HG03342 (cell line): Measurements from ENCODE around the gene CRIP2.
A peak's percentile ranks its signal among the peaks of the same experiment; 100 is the strongest.

Experiments
- ATAC-seq: cut with Tn5 transposase; IDR thresholded peaks from one replicate; pipeline ENCODE4 v1.9.1; 2021; ENCODE audit warnings: mild to moderate bottlenecking, moderate library complexity; ENCODE audit not compliant: unreplicated experiment

Gene CRIP2

GRCh38 chr14:105475269-105476096 is 862 bp downstream of the CRIP2 start:
- ATAC-seq: no peak

GRCh38 chr14:105476097-105476830 is 1.6 kb downstream of the CRIP2 start:
- no peak for ATAC-seq

DNA sequence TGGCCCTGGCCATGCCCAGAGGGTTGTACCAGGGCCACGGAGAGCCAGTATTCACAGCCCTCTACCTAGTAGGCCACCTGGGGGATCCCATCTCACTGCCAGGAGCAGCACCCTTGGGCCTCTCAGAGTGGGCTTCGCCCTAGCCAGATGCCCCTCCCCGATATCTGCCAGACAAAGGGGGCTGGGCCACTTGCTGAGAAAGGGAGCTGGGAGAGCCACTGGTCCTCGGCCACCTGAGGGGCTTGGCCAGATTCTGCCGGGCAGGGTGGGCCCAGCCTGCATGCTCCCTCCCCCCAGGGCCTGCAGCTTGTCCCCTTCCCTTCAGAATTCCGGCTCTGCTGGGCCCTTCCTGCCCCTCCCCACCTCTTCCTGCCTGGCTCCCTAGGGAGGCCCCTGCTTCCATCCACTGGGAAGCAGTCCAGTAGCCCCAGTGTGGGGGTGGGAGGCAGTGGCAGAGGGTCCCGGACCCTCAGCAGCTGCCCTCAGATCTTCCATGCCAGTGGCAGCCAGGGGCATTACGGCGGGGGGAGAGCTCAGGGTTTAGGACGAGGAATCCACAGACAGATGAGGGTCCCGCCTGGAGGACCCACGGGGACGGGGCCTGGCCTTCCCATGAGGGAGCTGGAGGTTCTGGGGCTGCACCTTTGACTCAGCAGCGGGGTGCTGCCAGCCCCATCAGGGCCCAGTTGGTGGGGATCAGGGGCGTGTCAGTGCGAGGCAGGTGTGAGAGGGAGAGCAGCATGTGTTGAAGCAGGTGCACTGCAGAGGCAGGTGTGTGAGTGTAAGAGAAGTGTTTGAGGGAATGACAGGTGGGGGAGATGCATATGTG is 2.4 kb downstream of the CRIP2 start:
- no peak for ATAC-seq

- no peak for ATAC-seq
Observed at GRCh38 chr14:105477660-105478397, 3.2 kb downstream of the CRIP2 start.

GRCh38 chr14:105478398-105479251 is 4.0 kb downstream of the CRIP2 start:
- no peak for ATAC-seq

DNA sequence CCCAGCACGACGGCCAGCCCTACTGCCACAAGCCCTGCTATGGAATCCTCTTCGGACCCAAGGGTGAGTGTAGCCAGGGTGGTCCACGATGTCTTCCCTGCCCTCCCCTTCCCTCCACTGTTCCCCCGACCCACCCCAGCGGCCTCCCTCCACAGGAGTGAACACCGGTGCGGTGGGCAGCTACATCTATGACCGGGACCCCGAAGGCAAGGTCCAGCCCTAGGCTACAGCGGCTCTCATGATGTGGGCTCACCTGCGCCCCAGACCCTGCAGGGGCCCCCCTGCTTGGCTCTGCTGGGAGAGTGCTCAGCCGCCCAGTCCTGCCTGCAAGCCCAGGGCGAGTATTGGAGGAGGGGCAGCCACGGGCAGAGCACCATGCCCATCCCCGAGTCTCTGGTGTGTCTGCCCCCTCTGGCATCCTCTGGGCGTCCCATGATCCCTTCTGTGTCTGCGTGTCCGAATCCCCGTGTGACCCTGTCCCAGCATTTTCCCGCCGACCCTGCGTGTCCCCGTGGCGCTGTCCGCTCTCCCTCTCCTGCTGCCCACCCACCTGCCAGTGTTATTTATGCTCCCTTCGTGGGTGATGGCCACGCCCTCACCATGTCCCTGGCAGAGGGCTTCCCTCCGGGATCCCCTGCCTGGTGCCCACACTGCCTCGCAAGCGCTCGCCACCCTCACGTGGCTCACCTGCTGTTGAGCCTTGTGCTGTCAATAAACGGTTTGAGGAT is 5.0 kb downstream of the CRIP2 start:
- ATAC-seq: no peak

DNA sequence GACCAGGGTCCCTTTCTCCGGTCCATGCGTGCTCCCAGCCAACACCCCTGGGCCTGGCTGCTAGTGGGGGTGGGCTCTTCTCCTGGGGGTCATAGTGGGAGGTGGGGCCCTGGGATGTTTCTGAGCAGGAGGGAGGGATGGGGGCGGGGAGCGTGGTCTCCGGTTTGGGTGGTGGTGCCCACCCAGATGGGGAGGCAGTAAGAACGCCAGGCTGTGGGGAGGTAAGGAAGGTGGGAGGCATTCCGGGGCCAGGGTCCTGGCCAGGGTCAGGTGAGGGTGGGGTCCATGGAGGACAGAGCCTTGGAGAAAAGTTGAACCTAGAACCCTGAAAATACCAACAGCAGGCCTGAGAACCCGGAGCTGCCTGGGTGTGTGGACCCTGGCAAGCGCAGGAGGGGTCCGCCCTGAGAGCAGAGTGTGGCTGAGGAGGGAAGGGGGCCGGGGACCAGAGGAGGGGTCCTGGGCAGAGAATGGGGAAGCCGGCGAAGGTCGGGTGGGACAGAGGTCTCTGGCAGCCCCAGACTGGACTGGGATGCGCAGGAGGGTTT is 5.7 kb downstream of the CRIP2 start:
- no peak for ATAC-seq

DNA sequence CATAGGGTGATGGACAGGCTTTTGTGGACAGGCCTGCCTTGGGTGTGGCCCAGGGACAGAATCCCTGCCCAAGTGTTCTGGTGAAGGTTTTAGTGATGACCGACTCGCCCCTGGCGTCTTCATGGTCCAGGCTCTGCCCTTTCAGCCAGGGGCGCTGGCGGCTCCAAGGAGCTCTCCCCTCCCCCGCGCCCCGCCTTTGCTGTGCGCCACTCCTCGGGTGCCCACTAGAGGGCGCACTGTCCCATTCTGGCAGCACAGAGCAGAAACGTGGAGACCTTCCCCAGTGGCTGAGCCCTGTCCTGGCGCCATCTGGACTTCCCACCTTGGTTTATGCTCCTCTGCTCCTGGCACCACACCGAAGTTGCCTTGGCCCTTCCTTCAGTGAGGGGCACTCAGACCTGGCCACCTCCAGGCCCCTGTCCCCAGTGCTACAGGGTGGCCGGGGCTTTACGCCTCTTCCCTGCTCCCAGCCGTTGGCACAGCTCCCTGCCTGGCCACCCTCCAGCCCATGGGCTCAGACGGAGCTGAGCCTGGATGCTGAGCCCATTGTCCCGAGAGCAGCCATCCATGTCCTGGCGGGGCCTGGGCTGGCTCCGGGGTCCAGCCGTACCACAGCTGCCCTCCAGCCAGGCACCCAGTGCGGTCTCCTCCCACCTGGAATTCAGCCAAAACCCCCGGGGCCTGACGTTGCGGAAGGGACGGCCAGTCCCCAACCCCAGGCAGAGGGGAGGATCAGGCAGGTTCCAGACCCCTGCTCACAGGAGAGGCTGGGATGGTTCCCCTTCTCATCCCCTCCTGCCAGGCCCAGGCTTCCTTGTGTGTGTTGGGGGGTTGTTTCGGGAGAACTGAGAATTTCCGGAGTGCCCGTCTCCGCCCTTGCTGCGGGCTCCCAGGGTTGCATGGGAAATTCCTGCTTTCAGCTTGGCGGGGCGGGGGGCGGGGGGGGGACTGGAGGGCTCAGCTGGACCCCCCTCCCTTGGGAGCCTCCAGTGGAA is 6.5 kb downstream of the CRIP2 start:
- peak; percentile 46 for ATAC-seq

DNA sequence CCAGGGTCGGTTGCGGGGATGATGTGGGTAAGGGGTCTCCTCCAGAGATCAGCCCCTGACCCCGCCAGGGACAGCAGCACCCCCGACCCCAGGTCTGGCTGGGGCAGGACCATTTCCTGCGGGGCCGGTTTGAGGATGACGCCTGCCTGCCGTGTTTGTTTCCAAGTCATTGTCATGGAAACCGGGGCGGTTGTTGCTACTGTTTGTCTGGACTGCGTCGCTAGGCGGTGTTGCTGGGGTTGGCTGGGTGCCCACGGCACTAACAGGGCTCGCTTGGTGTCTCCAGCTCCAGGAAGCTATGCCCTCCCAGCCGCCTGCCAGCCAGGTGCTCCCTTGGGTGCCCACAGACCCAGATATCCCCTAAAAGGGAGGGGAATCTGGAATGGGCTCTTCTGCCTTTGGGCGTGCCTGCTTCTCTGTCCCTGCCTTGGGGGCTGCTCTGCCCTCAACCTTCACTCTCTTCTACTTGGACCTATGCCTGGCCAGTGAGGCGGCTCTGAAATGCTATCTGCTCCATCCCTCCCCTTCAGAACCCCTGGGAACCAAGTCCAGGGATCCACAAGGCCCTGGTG is 7.4 kb downstream of the CRIP2 start:
- ATAC-seq: peak; percentile 56

DNA sequence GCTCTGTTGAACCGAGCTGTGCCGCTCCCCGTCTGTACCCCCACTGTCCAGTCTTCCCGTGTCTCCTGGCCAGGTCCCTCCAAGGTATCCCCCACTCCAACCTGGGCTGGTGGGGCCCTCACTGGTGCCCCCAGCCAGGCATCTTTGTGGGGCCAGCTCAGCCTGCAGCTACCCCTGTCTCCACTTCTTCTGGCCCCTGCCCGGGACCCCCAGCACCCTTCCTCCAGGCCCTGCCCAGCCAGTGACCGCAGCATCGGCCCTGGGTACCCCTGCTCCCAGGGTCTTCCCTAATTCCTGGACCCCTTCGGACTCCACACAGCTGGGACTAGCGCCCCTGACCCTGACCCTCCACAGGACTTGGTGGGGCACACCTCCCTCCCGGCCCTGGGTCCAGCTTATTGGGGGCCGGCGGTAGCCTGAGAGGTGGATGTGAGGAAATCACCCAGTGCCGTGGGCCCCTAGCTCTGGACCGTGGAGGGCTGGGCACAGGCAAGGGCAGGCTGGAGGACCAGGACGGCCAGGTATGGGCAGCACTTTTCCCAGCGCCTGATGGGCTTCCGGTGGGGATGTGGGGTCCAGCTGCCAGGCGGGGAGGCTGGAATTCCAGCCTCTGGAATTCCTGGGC is 8.0 kb downstream of the CRIP2 start:
- ATAC-seq: no peak

- no peak for ATAC-seq
Observed at GRCh38 chr14:105483300-105484068, 8.9 kb downstream of the CRIP2 start.

DNA sequence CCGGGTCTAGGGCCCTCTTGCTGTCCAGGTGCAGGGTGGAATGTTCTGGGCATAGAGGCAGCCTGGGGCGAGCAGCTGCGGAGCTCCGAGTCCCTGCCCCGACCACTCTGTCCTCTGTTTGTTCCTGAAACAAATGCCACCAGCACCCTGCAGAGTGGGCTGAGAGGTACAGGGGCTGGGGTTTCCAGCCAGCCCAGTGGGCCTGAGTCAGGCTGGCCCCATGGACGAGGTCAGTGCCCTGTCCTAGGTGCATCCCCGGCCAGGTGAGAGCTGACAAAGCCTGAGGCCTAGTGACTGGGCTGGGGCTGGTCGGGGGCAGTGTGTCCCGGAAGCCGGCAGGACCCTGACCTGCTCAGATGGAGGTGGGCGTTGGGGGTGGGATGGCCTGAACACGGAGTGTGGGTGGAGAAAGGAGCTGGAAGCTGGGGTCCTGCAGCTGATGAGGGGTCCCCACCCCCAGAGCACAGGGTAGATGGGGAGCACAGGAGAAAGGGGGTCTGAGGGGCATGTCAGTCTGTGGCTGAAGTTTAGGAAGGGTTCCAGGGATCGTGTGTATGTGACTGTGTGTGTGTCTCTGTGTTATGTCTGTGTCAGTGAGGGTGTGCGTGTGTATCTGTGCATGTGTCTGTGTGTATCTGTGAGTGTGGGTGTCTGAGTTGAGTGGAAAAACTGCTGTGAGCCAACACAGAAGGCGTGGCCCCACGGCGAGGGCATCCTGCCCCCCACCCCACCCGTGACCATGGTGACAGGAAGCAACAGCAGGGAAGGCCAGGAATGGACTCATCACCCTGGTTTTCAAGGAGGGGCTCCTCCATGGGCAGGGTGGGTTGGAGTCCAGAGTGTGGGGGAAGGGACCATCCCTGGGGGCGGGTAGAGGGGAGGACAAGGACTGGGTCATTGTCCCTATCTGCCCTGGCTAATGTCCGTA is 9.7 kb downstream of the CRIP2 start:
- ATAC-seq: no peak

GRCh38 chr14:105484997-105485393 is 10.4 kb downstream of the CRIP2 start:
- ATAC-seq: no peak

DNA sequence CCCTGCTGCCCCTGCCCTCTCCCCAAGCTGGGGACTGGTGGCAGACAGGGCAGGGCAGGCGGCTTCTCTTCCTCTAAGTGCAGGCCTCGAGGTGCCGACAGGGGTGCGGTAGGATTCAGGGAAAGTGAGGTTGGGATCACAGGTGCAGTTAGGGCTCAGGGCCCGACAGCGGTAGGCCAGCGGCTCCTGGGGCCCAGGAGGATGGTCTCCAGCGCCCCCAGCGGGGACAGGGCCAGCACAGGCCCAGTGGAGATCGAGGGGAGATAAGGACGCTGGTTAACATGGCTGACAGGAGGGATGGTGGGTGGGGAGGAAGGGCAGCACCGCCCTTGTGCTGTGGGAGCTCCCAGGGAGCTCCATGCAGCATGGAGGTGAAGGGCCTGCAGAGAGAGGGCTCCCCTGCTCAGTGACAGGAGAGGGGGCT is 11.1 kb downstream of the CRIP2 start:
- no peak for ATAC-seq
